UCSD-AML1 (cell line): ENCODE data around the gene ZFP1.

Source experiments
- DNase-seq: peaks from one replicate; lab custom pipeline; 2025; ENCODE audit not compliant: unreplicated experiment; lab: John Stamatoyannopoulos, UW

Gene ZFP1

DNA sequence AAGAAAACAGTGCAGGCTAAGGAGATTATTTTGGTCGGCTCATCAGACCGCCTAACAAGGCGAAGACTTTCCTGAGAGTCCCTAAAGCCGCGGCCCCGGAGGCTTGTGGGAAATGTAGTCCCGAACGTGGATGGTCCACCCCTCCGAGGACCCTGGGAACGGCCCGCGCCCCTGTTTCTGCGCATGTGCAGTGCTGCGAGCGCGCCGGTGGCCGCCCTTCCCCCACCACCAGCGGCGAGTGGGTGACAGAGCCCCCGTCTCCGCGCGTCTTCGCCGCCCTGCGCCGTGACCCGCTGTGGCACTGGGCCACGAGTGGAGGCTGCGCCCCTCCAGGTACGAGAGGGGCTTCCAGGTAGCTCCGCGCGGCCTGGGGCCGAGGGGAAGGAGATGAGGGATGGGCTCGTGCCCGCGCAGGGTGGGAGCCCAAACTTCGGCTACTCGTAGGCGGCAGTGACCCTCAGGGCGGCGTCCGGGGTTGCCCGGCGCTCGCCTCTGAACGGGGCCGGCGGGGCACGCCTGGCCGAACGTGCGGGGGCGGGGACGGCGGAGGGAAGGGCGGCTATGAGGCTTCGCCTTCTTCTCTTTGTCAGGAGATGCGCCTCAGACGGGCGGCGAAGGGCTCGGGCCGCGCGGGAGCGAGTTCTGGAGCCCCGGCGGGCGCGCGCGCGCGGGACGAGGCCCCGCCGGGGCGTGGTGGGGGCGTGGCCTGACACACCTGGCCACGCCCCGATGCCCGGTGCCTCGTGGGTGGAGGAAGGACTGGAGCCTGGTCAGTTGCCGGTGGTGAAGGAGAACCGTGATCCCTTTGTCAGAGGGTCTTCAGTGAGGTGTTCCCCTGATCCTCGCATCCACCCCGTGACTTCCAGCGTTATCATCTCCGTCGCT is at the start of gene ZFP1:
TSS of gene ZFP1 (plus strand) at position 214 of the 885 bp plus-strand sequence. CDS start 4,428 bp downstream, outside the sequence.
- peak; percentile 92 for DNase-seq

DNA sequence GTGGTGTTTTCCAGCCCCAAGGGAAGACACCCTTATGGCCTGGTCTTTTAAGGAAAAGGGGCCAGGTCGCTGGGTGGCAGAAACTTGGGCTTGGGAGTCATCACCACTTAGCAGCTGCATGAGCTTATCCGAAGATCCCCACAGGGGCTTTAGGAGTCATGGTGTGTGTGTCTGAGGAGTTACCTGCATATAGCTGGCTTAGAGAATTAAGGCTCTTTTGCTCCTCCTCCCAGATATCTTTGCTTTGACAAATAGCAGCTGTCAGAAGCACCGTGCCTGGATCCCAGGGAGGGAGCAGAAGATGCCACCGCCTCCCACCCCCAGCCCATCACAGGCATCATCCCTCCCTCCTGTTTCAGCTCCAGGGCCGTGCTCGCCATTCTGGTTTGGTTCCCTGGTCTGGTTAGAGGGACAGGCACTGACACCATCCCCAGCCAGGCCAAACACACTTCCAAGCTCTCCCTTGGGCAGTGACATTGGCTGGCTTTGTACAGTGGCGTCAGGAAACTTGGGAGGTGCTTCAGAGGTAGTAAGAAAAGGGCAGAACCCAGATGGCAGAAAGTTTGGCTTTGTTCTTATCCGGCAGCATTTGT is 49.2 kb upstream of the ZFP1 start:
- DNase-seq: no peak

DNA sequence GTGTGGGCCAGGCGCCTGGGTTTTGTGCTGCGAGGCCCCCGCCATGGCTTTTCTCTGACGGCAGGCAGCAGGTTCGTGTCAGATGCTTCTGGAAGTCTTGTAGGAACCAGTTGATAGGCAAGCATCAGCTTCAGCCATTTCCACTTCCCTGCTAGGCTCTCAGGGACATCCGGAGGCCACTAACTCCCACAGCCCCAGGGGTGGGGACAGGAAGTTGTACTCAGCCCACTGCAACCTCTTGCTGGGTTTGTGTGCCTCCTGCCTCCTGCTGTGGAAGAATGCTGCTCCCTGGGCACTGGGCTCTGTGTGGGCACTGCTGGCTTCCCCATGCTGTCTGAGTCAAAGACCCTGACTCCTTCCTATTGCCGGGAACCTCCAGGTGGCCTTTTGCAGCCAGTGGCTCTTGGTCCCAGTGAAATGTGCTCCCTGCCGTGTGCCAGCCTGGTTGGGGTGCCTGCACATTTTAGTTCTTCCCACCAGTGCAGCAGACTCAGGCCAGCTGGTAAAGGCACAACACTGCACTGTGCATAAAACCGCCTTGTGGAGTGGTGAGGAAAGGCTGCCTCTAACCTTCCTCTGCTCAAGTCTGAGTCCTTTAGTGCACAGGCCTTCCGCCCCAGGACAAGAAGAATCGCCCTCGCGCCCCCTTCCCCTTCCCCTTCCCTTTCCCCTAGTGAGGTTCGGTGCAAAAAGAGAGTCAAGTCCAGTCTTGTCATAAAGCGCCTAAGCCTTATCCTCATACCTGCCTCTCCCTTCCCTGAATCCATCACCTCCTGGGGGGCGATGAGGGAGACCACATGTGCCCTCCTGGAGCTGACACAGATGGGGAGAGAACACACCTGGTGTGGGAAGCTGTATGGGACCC is 48.4 kb upstream of the ZFP1 start:
- peak; percentile 84 for DNase-seq

DNA sequence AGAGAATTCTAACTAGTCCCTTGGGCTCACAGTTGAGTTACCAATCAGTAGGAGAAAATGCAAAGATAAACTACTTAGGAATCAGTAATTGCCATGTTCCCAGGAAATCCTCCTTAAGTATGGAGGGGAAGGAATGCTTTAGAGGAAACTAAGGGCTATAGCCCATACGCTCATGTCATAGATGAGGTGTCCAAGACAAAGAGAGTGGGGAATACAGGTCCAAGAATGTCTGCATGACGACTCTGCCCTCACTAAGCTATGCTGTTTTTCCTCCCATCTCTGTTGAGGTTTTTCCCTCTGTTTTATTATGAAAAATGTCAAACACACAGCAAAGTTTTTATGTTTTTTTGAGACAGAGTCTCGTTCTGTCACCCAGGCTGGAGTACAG is 47.7 kb upstream of the ZFP1 start:
- DNase-seq: no peak

DNA sequence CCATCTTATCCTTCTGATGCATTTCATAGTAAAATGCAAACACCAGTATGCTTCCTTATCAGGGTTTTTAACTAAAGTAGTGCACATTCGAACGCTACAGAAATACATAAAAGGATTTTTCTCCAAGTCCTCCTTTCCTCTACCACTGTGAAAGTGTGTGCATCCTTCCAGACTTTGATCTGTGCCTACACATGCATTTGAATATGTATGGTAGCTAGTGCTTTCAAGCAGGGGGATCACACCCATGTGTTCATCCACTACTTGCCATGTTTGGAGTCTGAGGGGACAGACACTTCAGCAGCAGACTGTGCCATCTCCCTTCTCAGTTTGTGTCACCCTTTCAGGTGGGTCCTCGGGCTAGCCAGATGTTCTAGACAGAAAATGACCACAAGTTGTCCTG is 46.7 kb upstream of the ZFP1 start:
- no peak for DNase-seq

DNA sequence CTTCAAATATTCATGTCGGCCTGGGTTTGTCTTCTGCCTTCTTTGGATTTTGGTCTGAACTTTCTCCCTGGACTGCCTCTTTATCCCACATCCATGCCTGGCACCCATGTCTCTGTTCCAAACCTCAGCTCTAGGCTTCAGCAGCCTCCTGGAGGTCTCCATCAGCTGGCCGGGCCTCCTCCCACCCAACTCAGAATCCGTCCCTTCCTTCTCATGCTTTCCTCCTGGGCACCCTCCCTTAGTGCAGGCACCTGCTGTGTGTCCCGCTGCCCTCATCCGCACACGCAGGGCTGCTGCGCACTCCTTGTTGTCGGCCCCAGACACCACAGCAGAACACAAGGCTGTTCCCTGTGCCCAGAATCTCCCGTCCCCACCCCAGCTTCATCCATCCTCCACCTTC is 45.7 kb upstream of the ZFP1 start:
- DNase-seq: no peak

DNA sequence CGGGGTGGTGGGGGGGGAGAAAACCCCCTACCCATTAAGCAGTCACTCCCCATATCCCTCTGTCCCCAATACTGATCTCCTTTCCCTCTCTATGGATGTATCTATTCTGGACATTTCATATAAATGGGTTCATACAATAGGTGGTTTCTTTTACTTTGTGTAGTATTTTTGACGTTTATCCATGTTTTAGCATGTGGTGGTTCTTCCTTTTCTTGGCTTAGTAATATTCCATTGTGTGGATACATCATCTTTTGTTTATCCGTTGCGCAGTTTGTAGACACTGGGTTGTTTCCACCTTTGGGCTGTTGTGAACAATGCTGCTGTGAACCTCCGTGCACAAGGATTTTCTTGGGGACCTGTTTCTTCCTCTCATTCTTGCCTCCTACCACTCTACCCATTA is 44.3 kb upstream of the ZFP1 start:
- no peak for DNase-seq

DNA sequence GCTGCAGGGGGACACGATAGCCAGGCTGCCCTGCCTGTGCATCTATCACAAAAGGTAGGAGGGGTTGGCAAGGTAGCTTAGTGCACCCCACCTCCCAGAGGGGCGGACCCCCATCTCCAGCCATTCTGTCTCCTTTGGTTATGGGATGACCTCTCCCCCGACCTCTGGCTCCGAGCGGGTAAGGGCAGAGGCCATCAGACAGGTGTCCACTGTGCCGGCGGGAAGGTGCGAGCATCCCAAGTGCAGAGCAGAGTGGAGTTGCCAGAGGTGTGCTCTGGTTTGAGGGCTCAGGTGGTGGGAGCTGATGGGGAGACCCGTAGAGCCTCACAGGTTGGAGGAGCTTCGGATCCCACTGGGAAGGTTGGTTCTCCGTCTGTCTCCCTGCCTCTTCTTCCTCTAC is 43.5 kb upstream of the ZFP1 start:
- DNase-seq: no peak

DNA sequence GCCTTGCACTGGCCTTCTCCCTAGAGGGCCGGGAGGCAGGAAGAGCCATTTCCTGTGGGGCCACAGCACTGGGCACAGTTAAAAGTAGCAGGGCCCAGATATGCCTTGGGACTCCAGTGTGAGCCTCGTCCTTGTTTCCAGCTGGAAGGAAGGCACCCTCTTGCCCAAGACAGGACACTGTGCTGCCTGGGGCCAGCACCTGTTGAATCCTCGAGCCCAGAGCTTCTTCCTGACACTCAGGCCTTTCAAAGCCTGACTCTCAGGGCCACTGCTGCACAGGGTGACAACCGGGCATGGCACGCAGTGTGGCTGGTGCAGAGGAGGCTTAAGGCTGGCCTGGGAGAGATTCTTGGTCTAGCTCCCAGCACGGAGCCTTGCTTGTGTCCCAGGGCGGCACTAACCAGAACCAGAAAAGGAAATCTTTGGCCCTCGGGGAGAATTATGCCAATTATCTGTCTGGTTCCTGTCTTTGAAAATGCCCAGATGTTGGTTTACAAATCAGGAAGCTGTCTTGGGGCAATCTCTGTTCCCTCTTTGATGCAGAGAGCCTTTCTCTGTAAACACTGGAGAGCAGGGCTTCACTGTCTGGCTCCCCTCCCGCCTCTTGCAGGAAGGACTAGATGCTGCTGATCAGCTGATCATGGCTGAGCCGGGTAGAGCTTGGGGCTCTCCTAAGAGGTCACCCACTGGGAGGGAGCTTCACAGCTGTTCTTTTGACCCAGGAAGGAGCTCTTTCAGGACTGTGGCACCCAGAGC is 42.8 kb upstream of the ZFP1 start:
- DNase-seq: peak; percentile 29

DNA sequence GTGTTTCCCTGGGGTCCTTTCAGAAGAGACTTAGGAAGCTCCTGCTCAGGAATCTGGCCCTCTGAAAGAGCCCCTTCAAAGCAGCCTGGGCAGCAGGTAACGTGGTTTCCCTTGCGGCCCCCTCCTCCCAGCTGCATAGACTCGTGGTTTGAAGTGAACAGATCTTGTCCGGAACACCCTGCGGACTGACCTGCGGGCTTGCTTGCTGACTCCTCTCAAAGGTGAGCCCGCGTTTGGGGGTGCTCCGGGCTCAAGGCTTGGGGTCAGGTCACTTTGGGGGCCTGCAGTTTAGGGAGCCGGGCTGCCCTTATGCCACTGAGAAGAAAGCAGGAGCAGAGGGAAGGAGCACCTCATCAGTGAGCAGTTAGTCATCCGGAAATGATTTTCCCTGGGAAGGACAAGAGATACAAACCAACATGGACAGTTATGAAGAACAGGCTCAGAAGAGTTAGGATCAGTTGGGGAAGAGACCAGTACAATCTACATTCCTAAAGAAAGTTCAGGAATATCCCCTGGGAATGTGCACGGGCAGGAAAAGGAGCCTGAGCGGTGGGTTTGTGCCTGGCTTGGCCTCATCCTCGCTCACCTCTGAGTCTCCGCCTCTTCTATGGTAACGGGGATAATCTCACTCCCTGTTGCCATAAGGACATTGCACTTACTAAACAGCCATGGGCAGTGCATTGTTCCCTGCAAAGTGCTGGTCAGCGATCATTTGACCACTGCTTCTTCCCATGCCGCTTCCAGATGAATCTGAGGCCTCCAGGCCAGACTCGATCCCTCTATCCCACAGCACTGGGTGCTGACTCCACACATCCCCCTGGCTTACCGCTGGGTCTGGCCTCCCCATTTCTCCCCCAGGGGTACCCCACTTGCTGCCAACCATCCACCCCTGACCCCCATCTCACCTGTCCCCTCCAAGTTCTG is 41.7 kb upstream of the ZFP1 start:
- DNase-seq: no peak

DNA sequence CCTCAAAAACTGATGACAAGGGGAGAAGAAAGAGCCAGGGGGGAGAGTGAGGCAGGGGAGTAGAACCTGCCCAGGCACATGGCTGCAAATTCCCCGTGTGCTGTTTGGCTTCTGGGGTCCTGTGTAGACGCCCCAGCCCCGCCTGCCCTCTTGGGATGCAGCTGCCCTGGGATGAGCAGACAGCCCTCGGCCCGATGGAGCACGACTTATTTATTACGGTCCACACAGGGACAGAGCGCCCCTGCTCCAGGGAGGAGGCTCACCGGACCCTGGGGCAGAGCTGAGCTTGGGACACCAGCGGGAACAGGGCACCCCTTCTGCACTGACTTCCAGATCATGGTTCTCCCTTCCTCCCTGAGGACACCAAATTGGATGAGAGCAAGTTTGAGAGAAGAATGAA is 40.8 kb upstream of the ZFP1 start:
- no peak for DNase-seq

DNA sequence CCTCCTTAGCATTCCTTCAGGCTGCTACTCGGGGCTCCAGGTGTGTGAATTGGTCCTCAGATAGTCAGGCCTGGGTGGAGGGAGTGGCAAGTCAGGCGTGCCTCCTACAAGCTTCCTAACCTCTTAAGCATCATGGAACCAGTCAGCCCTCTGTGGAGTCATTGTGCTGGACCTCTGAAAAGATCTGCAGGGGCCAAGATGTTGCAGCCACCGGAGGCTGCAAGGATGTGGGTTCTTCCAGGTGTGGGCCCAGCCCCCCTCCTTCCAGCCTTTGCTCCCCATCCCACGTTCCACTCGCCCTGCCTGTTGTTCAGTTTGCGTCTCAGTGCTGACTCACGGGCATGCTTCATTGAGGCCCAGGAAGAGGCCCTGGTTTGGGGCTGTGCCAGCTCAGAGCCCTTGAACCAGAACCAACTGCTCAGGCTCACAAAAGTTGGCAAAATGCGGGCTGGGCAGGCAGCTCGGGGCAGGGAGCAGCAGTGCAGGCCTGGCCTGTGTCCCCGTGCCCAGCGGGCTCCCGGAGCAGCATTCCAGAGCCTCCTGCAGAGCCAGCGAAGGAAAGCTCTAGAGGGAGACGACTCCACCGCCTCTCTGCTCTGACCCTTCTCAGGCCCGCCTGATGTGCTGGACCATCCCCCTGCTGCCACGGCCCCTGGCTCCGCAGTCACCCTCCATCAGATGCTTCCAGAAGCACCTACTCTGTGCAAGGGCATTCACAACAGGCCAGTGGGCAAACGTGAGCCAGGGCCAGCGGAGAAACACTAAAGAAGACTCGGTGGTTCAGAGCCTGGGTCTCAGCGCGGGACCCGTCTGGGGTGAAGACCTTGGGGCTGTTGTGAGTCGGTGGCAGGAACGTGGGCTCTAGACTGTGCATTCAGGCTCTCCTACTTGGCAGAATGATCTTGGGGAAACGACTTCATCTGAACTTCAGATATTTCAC is 39.3 kb upstream of the ZFP1 start:
- DNase-seq: peak; percentile 73

DNA sequence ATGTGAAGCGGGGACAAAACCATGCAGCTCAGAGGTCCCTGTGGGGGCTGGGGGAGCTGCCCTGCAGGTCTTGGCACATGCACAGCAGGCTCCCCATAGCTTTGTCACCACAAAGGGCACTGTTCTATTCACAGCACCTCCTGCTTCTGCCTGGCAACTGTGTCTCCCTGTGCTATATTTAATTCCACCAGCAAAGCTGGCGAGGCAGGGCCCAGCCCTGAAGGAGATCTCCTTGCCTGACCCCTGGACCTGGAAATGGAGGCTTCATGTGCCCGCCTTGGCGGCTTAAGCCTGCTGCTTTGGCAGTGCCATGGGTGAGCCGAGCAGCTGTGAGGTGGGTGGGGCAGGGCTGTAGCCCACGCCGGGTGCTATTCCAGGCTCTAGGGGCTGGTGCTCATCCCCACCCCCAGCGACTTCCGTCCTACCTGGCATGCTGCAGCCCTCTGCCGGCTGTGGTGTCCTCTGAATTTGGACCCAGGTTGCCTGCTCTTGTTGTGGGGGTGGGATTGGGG is 38.5 kb upstream of the ZFP1 start:
- peak; percentile 33 for DNase-seq

DNA sequence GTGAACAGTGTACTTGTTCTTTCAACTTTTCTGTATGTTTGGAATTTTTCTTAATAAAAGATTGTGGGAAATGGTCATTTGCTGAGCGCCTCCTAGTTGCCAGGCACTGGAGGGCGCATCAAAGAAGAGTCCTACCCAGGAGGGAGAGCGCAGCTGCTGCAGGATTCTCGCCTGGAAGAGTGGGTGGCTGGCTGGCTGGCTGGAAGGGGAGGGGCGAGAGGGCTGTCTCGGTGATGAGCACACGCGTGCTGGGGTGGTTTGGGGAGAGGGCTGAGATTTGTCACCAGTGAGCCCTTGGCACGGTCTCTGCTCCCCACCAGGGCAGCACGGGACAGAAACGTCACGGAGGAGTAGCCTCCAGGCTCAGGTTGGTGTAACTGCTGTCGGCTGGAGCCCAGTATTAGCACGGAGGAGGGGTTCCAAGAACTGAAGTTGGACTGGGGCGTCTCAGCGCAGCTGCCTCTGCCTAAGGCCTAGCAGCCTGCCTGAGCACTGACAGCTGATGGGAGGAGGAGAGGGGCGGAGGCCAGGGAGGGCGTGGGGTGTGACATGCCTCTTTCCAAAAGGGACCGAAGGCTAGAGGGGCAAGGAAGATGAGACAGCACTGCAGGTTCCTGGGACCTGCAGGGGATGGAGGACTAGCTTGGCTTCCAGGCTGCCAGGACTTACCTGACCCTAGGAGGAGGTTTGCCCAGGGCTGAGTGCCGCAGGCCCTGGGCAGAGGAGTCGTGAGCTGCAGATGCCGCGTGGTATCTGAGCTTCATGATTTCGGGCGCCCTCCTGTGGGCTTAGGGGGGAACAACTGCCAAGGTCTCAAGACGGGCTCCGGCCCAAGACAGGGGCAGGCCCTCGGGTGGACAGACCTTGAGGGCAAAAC is 37.4 kb upstream of the ZFP1 start:
- peak; percentile 87 for DNase-seq

DNA sequence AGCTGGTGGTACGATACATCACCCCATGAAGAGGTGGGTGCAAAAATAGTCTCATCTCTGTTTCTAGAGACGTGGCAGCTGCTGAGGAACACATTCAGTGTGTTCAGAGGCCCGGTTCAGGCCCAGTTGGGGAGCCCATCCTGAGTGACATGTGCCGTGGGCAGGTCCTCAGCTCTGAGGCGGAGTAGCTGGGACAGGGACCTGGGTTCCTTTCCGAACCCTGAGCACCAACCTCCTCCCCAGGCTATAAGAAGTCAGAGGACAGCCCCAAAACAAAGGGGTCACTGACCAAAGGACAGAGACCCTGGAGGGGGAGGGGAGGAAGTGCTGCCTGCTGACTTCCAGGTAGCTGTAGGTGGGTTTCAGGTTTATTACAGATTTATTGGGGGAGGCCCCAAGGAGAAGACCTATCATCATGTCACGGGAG is 36.8 kb upstream of the ZFP1 start:
- DNase-seq: no peak

DNA sequence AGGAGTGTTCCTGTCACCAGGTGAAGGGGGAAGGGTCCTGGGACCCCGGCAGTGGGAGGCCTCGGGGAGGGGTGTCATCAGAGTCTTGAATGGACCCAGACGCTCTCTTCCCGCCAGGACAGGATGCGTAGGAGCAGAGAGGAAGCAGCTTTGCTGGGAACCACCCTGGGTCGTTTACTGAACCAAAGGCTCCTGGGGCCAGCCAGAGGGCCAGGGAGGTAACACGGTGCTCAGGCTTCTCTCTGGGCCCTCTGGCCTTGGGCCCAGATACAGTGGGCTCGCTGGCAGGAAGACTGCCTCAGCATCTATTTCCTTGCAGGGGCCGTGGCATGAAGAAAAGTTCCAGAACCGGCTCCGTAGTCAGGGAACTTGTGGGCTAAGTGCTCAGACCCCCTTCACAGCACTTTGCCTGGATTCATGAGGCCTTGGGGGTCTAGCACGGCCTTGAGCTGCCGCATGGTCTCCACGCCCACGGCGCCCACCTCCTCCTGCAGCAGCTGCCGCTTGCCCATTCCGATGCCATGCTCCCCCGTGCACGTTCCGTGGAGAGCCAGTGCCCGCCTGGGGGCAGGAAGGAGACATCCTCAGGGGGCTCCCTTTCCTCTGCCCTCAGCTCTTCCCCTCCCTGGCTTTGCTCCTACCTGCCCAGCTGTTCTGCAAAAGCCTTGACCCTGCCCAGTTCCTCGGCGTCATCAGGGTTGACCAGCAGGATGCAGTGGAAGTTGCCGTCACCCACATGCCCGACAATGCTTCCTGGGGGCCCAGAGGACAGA is 36.2 kb upstream of the ZFP1 start:
- DNase-seq: peak; percentile 58
